Anterior cingulate cortex (tissue), 58 donors: ENCODE data around the gene SLC4A3.

Source experiments
- DNase-seq, 58 donors: peaks; one replicate each; lab custom pipeline; 2025; lab: John Stamatoyannopoulos, UW

Gene SLC4A3

DNA sequence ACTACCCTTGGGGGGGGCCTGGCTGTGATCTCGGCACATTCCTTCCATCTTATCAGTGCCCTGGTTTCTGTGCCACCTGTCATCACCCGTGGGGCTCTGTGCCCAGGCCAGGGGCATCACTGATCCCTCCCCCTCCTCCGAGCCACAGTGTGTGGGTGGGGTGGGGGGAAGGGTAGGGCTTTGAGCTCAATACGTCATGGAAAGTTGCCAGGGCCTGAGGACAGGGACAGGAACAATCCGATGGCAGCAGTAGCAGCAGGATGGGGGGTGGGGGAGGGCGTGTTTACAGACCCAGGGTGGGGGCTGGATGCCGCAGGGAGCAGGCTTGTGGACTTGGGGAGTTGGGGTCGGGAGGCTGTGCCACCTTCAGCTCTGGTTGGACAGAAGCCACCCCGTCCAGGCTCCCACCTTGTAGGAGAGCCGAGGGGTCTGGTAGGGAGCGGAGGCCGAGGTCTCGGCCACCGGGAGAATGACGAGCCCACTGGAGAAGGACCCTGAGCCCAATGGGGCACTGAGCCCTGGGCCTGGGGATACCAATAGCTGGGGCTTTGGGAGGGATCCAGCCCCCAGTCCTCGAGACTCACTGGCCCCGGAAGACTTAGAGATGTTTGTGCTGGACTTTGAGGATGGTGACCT lies 3.5 kb downstream of the SLC4A3 start:
- no peak for DNase-seq

DNA sequence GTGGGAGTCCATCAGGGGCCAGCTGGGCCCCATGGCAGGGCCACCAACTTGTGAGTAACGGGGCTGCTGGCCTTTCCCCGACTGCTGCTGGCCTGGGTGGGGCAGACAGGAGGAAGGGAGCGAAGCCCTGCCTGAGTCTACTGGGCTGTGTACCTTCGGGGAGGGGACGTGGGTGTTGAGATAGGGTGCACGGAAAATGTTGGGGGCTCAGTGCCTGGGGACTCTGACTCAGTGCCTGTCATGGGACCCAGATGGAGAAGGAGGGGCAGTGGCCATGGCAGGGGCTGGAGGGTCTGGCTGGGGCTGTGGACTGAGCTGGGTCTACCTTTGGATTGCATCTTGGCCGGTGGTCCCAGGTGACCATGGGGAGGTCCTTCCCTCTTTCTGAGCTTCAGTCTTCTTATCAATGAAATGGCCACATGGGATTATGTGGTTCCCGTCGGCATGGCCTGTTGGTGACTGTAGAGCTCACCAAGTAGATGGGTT lies 4.0 kb downstream of the SLC4A3 start:
- DNase-seq: no peak

DNA sequence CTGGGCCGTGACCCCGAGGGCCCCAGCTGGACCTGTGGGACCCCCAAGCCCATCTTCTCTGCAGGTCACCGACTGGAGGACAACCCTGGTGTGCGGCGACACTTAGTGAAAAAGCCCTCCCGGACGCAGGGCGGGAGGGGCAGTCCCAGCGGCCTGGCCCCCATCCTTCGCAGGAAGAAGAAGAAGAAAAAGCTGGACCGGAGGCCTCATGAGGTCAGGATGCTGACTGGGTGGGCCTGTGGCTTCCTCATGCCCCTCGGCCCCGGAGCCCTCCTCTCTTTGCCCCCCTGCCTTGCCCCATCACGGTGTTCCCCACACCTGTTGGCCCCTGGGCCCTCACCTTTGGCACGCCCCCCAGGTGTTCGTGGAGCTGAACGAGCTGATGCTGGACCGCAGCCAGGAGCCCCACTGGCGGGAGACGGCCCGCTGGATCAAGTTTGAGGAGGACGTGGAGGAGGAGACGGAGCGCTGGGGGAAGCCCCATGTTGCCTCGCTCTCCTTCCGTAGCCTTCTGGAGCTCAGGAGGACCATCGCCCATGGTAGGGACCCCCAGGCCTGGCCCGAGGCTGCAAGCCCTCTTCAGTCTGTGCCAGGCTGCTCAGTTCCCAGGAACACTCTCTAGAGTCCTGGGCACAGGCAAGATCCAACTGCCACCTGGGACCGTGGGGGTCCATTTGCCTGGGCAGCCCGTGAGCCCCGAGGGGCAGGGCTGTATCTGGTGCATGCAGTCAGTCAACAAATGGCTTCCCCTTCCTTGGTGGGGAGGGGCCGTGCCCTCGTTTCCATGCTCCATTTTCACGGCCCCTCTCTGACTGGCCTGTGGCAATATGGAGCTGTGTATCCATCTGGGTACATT lies 4.7 kb downstream of the SLC4A3 start:
- DNase-seq: no peak

DNA sequence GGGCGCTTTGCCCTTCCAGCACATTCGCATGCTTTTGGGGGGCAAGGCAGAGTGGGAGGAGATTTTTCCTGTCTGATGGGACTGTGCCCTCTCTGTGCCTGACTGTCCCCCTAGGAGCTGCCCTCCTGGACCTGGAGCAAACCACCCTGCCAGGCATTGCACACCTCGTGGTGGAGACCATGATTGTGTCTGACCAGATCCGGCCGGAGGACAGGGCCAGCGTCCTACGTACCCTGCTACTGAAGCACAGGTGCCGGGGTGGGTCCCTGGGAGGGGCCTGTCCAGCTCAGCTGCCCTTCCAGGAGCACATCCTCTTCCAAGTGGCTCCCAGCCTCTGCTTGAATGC lies 5.3 kb downstream of the SLC4A3 start:
- no peak for DNase-seq

DNA sequence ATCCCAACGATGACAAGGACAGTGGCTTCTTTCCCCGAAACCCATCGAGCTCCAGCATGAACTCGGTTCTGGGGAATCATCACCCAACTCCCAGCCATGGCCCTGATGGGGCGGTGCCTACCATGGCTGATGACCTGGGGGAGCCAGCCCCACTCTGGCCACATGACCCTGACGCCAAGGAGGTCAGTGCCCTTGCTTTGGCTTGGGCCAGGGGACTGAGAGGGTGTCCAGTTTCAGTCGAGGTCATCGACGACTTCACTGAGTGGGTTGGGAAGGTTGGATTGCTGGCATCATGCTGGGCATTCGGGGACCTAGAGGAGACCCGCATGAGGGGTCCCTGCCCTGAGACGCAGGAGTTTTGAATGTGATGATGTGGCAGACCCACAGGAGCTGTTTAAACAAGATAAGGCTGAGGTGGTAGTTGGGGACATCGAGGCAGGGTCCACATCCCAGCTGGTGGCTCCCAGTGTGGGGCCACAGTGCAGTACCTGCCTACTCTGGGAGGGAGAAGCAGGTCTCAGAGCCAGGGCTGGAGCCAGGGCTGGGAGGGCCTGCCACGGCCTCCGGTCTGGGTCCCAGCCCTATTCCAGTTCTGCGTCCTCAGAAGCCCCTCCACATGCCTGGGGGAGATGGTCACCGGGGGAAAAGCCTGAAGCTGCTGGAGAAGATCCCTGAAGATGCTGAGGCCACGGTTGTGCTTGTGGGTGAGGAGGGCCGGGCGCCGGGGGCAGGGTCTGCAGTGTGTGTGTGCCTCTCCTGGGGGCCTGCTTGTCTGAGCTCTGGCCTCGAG lies 6.0 kb downstream of the SLC4A3 start:
- no peak for DNase-seq

DNA sequence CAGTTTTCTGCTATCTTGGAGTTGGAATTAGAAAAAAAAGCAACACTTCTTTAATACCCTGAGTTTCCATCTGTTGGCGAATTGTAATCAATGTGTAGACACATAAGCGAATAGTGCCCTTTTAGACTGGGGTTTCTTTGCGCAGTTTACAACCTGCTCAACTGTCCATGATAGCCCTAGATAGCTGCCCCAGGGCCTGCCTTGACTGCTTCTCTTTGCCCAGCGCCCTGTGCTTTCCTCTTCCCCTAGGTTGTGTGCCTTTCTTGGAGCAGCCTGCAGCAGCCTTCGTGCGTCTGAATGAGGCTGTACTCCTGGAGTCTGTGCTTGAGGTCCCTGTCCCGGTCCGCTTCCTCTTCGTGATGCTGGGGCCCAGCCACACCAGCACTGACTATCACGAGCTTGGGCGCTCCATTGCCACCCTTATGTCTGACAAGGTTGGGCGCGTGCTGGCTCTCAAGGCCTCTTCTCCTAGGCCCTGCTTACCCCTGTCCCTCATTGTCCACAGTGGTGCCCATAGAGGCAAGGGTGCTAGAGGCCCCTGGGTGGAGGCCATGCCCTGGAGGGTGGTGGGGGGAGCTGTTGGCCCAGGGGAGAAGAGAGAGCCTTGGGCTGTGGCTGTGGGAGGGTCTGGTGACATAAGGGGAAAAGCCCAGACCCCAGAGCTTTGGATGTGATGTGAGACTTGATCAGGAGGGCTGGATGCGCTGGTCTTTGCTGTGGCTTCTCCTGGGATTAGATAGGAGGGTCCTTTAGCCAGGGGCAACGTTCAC lies 6.9 kb downstream of the SLC4A3 start:
- no peak for DNase-seq

DNA sequence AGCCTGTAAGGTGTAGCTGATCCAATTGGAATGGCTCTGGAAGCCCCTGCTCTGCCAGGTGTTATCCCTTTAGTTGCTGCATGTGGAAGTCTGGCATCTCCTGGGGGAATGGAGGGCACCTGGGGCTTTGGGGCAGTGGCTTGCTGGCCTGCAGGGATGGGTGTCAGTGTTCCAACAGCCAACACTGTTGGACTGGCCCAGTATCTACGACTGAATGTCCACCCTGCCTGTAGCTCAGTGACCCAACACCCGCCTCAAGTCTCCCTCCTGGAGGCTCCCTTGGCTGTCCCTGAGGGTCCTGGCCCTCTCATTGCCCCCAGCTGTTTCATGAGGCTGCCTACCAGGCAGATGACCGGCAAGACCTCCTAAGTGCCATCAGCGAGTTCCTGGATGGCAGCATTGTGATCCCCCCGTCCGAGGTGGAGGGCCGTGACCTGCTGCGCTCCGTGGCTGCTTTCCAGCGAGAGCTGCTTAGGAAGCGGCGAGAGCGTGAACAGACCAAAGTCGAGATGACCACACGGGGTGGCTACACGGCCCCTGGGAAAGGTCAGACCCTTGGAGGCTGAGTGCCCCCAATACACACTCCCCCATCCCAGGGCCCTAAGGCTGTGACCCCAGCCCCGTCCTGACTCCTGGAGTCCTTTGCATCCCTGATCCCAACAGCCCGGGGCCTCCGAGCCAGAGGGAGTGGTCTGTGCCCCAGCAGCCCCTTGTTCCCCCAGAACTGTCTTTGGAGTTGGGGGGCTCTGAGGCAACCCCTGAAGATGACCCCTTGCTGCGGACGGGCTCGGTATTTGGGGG lies 7.7 kb downstream of the SLC4A3 start:
- DNase-seq: no peak

DNA sequence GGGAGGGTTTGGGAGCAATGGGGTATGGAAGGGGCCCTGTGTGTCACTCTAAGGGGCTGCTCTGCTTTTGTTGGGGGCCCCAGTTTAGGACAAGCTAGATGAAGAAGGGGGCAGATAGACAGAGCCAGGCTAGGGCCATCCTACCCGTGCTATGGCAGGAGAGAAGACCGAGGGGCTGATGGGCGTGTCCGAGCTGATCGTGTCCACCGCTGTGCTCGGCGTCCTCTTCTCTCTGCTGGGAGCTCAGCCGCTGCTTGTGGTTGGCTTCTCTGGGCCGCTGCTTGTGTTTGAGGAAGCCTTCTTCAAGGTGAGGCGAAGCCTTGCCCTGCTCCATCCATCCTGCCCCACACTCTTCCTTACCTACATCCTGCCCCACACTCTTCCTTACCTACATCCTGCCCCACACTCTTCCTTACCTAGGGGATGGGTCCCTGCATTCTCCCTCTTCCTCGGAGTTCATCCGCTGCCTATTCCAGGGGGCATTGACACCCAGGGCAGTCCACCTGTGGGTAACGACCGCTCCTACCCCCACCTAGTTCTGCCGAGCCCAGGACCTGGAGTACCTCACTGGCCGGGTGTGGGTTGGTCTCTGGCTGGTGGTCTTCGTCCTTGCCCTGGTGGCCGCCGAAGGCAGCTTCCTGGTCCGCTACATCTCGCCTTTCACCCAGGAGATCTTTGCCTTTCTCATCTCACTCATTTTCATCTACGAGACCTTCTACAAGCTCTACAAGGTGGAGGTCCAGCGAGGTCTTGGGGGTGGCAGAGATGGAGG lies 8.9 kb downstream of the SLC4A3 start:
- DNase-seq: no peak

DNA sequence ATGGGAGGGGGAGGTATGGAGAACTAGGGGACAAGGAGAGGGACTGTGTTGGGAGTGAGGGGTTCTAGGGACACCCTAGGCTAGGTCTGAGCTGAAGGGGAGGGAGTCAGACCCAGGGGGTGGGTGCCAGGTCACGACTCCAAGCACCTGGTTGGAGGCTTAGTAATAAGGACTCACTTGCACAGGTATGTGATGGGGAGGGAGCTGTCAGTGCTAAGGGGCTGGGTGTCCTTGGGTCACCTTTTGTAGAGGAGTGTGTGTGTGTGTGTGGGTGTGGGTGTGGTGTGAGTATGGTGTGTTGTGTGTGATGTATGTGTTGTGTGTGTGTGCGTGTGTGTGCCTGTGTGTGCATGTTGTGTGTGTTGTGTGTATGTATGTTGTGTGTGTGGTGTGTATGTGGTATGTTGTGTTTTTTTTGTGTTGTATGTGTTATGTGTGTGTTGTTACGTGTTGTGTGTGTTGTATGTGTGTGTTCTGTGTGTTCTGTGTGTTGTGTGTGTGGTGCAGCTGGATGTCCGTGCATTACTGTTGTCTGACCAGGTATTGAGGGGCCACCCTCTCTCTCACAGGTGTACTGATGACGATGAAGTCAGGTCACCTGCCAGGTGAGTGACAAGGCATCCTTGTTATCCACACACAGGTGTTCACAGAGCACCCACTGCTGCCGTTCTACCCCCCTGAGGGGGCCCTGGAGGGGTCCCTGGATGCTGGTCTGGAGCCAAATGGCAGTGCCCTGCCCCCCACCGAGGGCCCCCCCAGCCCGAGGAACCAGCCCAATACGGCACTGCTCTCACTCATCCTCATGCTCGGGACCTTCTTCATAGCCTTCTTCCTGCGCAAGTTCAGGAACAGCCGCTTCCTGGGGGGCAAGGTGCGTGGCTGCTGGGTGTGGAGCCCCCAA lies 9.8 kb downstream of the SLC4A3 start:
- DNase-seq: no peak

DNA sequence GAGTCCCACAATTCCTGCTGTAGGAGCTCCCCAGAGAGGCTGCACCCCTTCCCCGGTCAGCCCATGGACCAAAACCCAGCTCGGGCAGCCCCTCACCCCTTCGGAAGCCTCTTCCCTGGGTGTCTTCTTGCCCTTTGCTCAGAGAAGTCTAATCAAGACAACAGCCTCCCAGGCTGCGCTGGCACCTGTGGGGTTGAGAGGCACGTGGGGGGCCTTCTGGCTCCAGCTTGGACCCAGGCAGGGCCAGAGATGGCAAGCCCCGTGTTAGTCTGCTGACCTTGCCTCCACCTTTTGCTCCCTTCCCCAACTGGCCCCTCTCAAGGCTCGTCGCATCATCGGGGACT lies 10.4 kb downstream of the SLC4A3 start:
- DNase-seq: no peak

DNA sequence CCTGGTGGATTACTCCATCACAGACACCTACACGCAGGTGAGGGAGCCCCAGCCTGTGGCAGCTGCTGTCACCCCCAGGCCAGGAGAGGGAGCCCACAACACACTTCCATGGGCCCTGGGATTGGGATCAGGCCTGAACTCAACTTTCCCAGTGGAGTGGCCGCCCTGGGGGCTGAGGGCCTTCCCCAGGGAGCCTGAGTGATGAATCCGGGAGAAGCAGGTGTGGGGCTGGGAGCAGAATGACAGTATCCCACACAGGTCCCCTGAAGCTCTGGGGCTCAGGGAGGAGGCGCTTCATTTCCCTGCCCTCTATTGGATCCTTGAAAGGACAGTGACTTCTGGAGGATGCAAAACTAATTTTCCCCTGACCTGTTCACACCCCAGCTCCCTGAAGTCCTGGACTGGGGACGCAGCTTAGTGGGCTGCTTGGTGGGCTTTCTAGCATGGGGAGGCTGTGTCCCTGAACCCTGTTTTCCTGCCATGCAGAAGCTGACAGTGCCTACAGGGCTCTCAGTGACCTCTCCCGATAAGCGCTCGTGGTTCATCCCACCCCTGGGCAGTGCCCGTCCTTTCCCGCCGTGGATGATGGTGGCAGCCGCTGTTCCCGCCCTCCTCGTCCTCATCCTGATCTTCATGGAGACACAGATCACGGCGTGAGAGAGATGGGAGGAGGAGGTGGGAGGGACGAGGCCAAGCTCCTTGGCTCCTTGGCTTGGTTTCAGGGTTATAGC lies 11.0 kb downstream of the SLC4A3 start:
- DNase-seq: no peak

DNA sequence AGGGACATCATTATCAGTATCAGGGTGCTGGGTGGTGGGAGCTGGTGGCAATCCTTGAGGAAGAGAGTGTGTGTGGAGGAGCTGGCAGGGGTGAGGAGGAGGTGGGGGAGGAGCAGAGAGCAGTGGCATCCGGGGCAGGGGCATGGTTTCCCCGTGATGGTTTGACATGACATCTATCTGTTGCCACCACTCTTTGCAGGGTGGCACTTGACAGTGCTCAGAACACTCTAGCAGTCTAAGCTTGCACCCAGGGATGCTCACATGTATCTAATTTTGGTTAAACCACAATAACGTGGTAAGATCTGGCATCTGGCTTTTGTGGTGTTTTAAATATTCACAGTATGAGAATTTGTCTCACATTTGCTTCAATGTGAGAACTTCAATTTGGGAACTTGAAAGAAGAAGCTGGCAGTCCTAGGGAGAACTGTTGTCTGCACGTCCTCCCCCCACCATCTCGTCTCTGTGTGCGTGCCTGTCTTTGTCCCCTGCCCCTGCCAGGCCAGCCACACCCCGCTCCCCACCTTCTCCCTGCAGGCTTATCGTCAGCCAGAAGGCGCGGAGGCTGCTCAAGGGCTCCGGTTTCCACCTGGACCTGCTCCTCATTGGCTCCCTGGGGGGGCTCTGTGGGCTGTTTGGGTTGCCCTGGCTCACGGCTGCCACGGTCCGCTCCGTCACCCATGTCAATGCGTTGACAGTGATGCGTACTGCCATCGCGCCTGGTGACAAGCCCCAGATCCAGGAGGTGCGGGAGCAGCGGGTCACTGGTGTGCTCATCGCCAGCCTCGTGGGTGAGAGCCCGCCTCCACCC lies 11.7 kb downstream of the SLC4A3 start:
- DNase-seq: peak in 4 of 58 donors; percentile 24 to 59 (median 35)

DNA sequence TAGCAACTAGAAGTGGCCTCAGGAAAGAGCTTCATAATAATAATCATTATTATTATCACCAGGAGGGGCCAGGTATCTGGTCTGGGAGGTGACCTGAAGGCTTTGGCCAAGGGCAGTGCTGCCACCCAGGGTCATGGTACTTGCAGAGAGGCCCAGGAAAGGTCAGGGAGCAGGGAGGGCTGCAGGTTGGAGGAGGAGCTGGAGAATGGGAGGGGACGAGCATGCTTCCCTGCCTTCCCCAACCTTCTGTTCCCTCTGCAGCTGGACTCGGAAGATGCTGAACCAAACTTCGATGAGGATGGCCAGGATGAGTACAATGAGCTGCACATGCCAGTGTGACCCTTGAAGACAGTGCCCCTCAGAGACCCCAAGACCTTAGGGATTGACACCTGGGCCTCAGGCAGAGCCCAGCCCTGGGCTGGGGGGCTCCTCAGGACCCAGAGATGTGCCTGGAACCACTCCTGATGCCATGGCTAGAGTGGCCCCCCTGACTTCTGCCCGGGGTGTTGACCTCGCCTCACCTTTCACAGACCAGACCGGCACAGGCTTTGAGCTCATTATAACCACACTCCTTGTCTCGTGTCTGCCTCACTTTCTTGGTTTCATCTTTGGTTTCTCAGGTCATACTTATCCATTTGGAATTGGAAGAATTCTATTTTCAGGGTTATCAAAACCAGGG lies 14.1 kb downstream of the SLC4A3 start:
- no peak for DNase-seq

DNA sequence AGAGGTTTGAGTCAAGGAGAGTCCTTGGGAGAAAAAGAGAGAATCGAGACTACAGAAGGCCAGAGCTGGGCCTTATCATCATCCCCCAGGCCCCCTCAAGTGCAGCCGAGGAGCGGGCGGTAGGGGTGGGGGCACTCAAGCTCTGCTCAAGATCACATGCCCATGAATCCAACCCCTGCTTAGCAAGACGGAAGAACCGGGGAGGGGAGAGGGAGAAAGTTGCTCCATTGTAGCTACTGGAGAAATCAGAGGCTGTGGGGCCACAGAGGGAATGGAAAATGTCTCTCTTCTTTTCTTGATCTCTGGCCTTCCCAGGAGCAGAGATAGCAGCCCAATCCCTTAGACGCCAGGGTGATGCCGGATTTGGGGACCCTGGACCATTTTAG lies 14.6 kb downstream of the SLC4A3 start:
- DNase-seq: no peak

DNA sequence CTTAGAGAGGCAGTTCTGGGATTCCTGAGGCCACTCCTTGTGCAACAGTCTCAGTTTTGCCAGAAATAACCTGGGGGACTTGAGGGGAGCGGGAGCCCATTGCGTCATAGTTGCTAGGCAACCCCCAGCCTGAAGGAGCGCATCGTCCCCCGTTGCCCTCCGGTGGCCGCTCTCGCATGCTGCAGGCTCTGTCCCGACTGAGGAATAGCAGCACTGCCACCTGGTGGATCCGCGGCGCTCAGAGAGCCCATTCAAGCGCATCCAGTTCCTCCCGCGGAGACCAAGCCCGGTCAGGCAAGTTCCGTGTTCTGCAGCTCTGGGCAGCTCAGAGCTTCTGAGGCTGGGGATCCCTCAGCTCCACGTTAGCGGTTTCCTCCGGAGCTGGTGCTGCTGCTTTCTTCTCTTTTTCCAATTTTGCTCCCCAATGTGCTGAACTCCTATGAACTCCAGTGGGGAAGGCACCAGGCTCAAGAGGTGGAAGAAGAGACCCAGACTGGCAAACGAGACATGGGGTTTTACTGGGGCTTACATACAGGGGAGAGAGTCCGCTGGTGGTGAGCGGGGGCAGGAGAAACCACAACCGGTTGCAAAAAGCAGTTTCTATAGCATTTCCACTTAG lies 15.1 kb downstream of the SLC4A3 start:
- peak; percentile 48 to 98 (median 89) for DNase-seq
